GM12878 (cell line): Measurements from ENCODE around the gene TMEM114. TPM values are rescaled to one million over a fixed set of nuclear protein-coding genes. Genes with fewer than 3 reads are reported as not detected.

Source experiments
- ATAC-seq: fragments of 200-7000 bp; cut with Tn5 transposase; 3 replicates; pipeline ENCODE4 v1.9.1; 2020; ENCODE audit warnings: mild to moderate bottlenecking, moderate library complexity
- BruUV-seq: library from RNA; stranded (reverse); fragments of 400-500 nt; replicated peaks from 2 replicates; lab custom pipeline; 2021; lab: Mats Ljungman, UMichigan
- CTCF ChIA-PET: fragments of 300-600 bp; sonication (Branson Sonifier 250); formaldehyde crosslinking; extraction: SDS; loops from one replicate; lab custom pipeline; 2021; ENCODE audit warnings: inconsistent platforms; lab: Yijun Ruan, JAX
- POLR2A ChIA-PET: fragments of 350-600 bp; formaldehyde crosslinking; extraction: SDS; loops from one replicate; lab custom pipeline; 2021; ENCODE audit warnings: inconsistent platforms; lab: Charles Lee
- RAD21 ChIA-PET: fragments of 300-600 bp; sonication (Branson Sonifier 250); formaldehyde crosslinking; loops from one replicate; lab custom pipeline; 2023; ENCODE audit warnings: antibody characterized with exemption; ENCODE audit not compliant: unreplicated experiment; lab: Charles Lee
- SMC1A ChIA-PET: fragments of 300-600 bp; sonication (Branson Sonifier 250); formaldehyde crosslinking; loops from one replicate; lab custom pipeline; 2023; ENCODE audit not compliant: unreplicated experiment, uncharacterized antibody; lab: Charles Lee
- DNase-seq: peaks from one replicate; pipeline ENCODE4 v3.0.0-alpha.2; 2011; ENCODE audit warnings: low read depth, low spot score
- FAIRE-seq: peaks from 3 replicates; lab custom pipeline; 2011; peaks lifted over from hg19 to GRCh38; lab: Jason Lieb, UNC
- H2AFZ ChIP-seq: 2 replicates; pipeline ENCODE4 v1.6.0; 2011; ENCODE audit warnings: low read depth, low read length, control low read depth; ENCODE audit not compliant: control insufficient read depth
- H3K27ac ChIP-seq: 2 replicates; pipeline ENCODE4 v1.5.1; 2011; ENCODE audit warnings: control low read depth; ENCODE audit not compliant: control insufficient read depth, insufficient read depth
- H3K27me3 ChIP-seq, 2 experiments: replicated peaks in 1 of 2; 2 replicates each; pipeline versions ENCODE4 v1.6.0 to v1.6.1; 2011; ENCODE audit warnings: low read length in 1 of 2; ENCODE audit not compliant: control insufficient read depth in 2 of 2, insufficient read depth in 2 of 2
- H3K36me3 ChIP-seq, 2 experiments: 2 replicates each; pipeline ENCODE4 v1.5.1; 2011; ENCODE audit warnings: low read length in 1 of 2; ENCODE audit not compliant: control insufficient read depth in 2 of 2, insufficient read depth in 2 of 2
- H3K4me1 ChIP-seq: 2 replicates; pipeline ENCODE4 v1.6.1; 2011; ENCODE audit warnings: mild to moderate bottlenecking, low read length, moderate library complexity, mixed read lengths; ENCODE audit not compliant: control insufficient read depth, insufficient read depth
- H3K4me2 ChIP-seq: 2 replicates; pipeline ENCODE4 v1.6.0; 2011; ENCODE audit warnings: control low read depth; ENCODE audit not compliant: control insufficient read depth, insufficient read depth
- H3K4me3 ChIP-seq: fragments of 200-600 bp; sonication (generic); 2 replicates; pipeline ENCODE4 v1.5.1; 2016
- H3K79me2 ChIP-seq: 2 replicates; pipeline ENCODE4 v1.6.0; 2011; ENCODE audit warnings: low read length; ENCODE audit not compliant: control insufficient read depth, insufficient read depth
- H3K9ac ChIP-seq: 2 replicates; pipeline ENCODE4 v1.8.0; 2011; ENCODE audit warnings: low read length, control low read depth, mixed read lengths; ENCODE audit not compliant: control insufficient read depth, insufficient read depth
- H3K9me3 ChIP-seq: replicated peaks from 3 replicates; pipeline ENCODE4 v1.5.1; 2011; ENCODE audit warnings: mild to moderate bottlenecking, low read length; ENCODE audit not compliant: control insufficient read depth, insufficient read depth
- H4K20me1 ChIP-seq: 2 replicates; pipeline ENCODE4 v1.6.0; 2011; ENCODE audit not compliant: control insufficient read depth, insufficient read depth
- ATF7 ChIP-seq: fragments of 450-650 bp; IDR thresholded peaks from 2 replicates; pipeline ENCODE4 v1.6.1; 2016; ENCODE audit warnings: low read depth, mild to moderate bottlenecking
- BACH1 ChIP-seq: fragments of 450-650 bp; IDR thresholded peaks from 2 replicates; pipeline ENCODE4 v1.6.1; 2017; ENCODE audit warnings: mild to moderate bottlenecking, borderline replicate concordance
- CBX5 ChIP-seq: sonication (generic); IDR thresholded peaks from 2 replicates; pipeline ENCODE4 v1.6.1; 2016; ENCODE audit warnings: low read depth, moderate library complexity, mild to moderate bottlenecking, inconsistent platforms
- CHD4 ChIP-seq: fragments of 200-600 bp; sonication (generic); IDR thresholded peaks from 2 replicates; pipeline ENCODE4 v1.6.1; 2016; ENCODE audit warnings: mild to moderate bottlenecking
- CTCF ChIP-seq, 3 experiments: IDR thresholded peaks in 2 of 3; conservative IDR thresholded peaks in 1 of 3; 2 replicates each; pipeline ENCODE4 v1.5.1; 2011; ENCODE audit warnings: low read depth in 3 of 3, low read length in 3 of 3, mild to moderate bottlenecking in 3 of 3, control low read depth in 2 of 3, moderate library complexity in 2 of 3, inconsistent platforms in 1 of 3, mixed read lengths in 1 of 3; ENCODE audit not compliant: control insufficient read depth in 2 of 3, insufficient read depth in 1 of 3; ENCODE audit errors: extremely low read depth in 1 of 3
- DPF2 ChIP-seq: fragments of 450-650 bp; IDR thresholded peaks from 2 replicates; pipeline ENCODE4 v1.6.1; 2017; ENCODE audit warnings: mild to moderate bottlenecking
- JUND ChIP-seq: IDR thresholded peaks from 2 replicates; pipeline ENCODE4 v1.6.1; 2012; ENCODE audit warnings: low read depth, mild to moderate bottlenecking, low read length, improper control_type of control experiment, moderate library complexity
- NBN ChIP-seq: fragments of 450-650 bp; IDR thresholded peaks from 2 replicates; pipeline ENCODE4 v1.6.1; 2016
- NRF1 ChIP-seq: conservative IDR thresholded peaks from 2 replicates; pipeline ENCODE4 v1.6.1; 2011; ENCODE audit warnings: mild to moderate bottlenecking, low read depth, low read length, improper control_type of control experiment
- PML ChIP-seq: IDR thresholded peaks from 2 replicates; pipeline ENCODE4 v1.6.1; 2012; ENCODE audit warnings: low read length, inconsistent platforms
- POLR2AphosphoS2 ChIP-seq: IDR thresholded peaks from 2 replicates; pipeline ENCODE4 v1.6.1; 2011; ENCODE audit warnings: low read depth, mild to moderate bottlenecking, low read length, improper control_type of control experiment, moderate library complexity
- POLR2AphosphoS5 ChIP-seq: IDR thresholded peaks from 2 replicates; pipeline ENCODE4 v1.6.1; 2011; ENCODE audit warnings: mild to moderate bottlenecking, low read length, inconsistent platforms
- RAD51 ChIP-seq: fragments of 450-650 bp; IDR thresholded peaks from 2 replicates; pipeline ENCODE4 v1.6.1; 2016; ENCODE audit warnings: moderate library complexity, mild to moderate bottlenecking, inconsistent platforms
- SREBF1 ChIP-seq: IDR thresholded peaks from 2 replicates; pipeline ENCODE4 v1.6.1; 2012; ENCODE audit warnings: mild to moderate bottlenecking, low read length
- SREBF2 ChIP-seq: IDR thresholded peaks from 2 replicates; pipeline ENCODE4 v1.6.1; 2012; ENCODE audit warnings: mild to moderate bottlenecking, low read length
- SRF ChIP-seq, 2 experiments: IDR thresholded peaks; 2 replicates each; pipeline ENCODE4 v1.6.1; 2011; ENCODE audit warnings: low read depth in 2 of 2, low read length in 2 of 2, mild to moderate bottlenecking in 1 of 2, moderate library complexity in 1 of 2
- ZNF622 ChIP-seq: fragments of 450-650 bp; IDR thresholded peaks from 2 replicates; pipeline ENCODE4 v1.6.1; 2017; ENCODE audit warnings: mild to moderate bottlenecking, inconsistent platforms
- WGBS: methylation state at CpG from one replicate; pipeline ENCODE4 v1.1.6; 2016; ENCODE audit warnings: low lambda C conversion rate; ENCODE audit not compliant: insufficient replicate concordance, insufficient coverage; ENCODE audit errors: missing lambda C conversion rate; 5-methylcytosine and 5-hydroxymethylcytosine counted together
- in situ Hi-C: fragments of 300-500 bp; cut with MboI; formaldehyde crosslinking; loops from 9 replicates; pipeline ENCODE4 v1.14.3; 2018; ENCODE audit warnings: mixed read lengths
- intact Hi-C: fragments of 100-400 bp; cut with micrococcal nuclease; formaldehyde crosslinking; loops from one replicate; pipeline ENCODE4 v1.14.2; 2022; ENCODE audit not compliant: unreplicated experiment
- polyA plus RNA-seq, 11 experiments: library from polyadenylated mRNA; depleted of rRNA in 4 of 11; unstranded in 6 of 11; stranded (reverse) in 5 of 11; fragments of >200 nt; fragmentation: Nextera tagmentation in 4 of 11; fragmentation: Illumina TruSeq in 1 of 11; extraction: Ambion mirVana in 4 of 11; extraction: Trizol in 1 of 11; gene quantifications; 1 replicate in 1 of 11; 2 replicates in 10 of 11; pipeline versions ENCODE4 v1.2.1 to v1.2.3, GENCODE V29; 2011 to 2016; ENCODE audit warnings: inconsistent platforms in 2 of 11, missing spikeins in 2 of 11, low read depth in 1 of 11
- total RNA-seq, 4 experiments: library from RNA; depleted of rRNA in 3 of 4; stranded (reverse); fragments of >200 nt in 3 of 4; fragmentation: Illumina TruSeq in 1 of 4; extraction: Trizol in 1 of 4; gene quantifications; 2 replicates each; pipeline versions ENCODE4 v1.2.1 to v1.2.3, GENCODE V29; 2013 to 2021

TMEM114 gene
- total and polyA plus RNA-seq, 10 of the 15 experiments (the other 5 are each of a cell fraction or from before 2014, with no cell fraction given): not detected

GRCh38 chr16:8622315-8622656, 32.0 kb upstream of the TMEM114 start:
- Histone ChIP-seq H3K79me2 (peaks cover 22% of the 10 kb centered on the region), H3K4me2 (peak overlapping the region; percentile 85), H3K4me3 (peak overlapping the region; percentile 99), H4K20me1 (no peaks in the 10 kb centered on the region), H3K36me3 (peaks cover 3% of the 10 kb centered on the region in 2 experiments; a peak in 2 of 4 replicates), H3K9me3 (no peaks in the 10 kb centered on the region), H3K9ac (peak overlapping the region; percentile 89), H2AFZ (peak overlapping the region; percentile 64; the same call in 1 of the 2 replicates), H3K27ac (peak overlapping the region; percentile 64), H3K27me3 (peaks cover 0 to 1% of the 10 kb centered on the region in 2 experiments; a peak in 1 of 4 replicates), H3K4me1 (no peaks in the 10 kb centered on the region)
- ChIA-PET POLR2A (no interaction called here), SMC1A (interaction anchor here (0.9 kb wide), 1 partner anchor 174 kb away, joined by 3 read pairs; no protein-coding TSS in a partner anchor), RAD21 (no interaction called here), CTCF (interaction anchor here (0.7 to 1.4 kb wide), 2 partner anchors 50 to 517 kb away, joined by 3 to 4 read pairs; no protein-coding TSS in a partner anchor)
- 13% methylated on average over 4 of the region's 4 CpGs for WGBS
- in situ Hi-C loops (no loop called here), intact Hi-C loops (loop anchor here (5.0 kb wide), 1 partner anchor 45 kb away; no protein-coding TSS in a partner anchor)
- peak; percentile 54 for ATAC-seq
- no TSS peak for BruUV-seq
- FAIRE-seq: peak; percentile 13
- TF ChIP-seq SREBF2 (no peak), RAD51 (no peak), ZNF622 (no peak), SRF (IDR thresholded peaks at IDR 0.05; ENCODE audit: low read depth in 2 of 2, low read length in 2 of 2) (no peak), PML (no peak), JUND (no peak), CTCF (IDR thresholded peaks at IDR 0.05 in 2 of 3, conservative IDR thresholded peaks at IDR 0.05 in 1 of 3; ENCODE audit: control insufficient read depth in 2 of 3, extremely low read depth in 1 of 3, insufficient read depth in 1 of 3, low read depth in 3 of 3, low read length in 3 of 3) (no peak), NBN (no peak), POLR2AphosphoS2 (no peak), DPF2 (no peak), POLR2AphosphoS5 (no peak), CHD4 (no peak), CBX5 (no peak), ATF7 (no peak), NRF1 (no peak), BACH1 (no peak), SREBF1 (no peak)
- DNase-seq: no peak
